HG02798 (cell line): ENCODE data around the gene PAXX.
"Not testable (repeated sequence)": the region's sequence is repeated elsewhere in the genome, so short reads cannot be mapped to it uniquely, and the experiment has no call there.

Source experiments
- ATAC-seq: cut with Tn5 transposase; IDR thresholded peaks from one replicate; pipeline ENCODE4 v1.9.1; 2021; ENCODE audit warnings: mild to moderate bottlenecking; ENCODE audit not compliant: unreplicated experiment, poor library complexity

PAXX gene

DNA sequence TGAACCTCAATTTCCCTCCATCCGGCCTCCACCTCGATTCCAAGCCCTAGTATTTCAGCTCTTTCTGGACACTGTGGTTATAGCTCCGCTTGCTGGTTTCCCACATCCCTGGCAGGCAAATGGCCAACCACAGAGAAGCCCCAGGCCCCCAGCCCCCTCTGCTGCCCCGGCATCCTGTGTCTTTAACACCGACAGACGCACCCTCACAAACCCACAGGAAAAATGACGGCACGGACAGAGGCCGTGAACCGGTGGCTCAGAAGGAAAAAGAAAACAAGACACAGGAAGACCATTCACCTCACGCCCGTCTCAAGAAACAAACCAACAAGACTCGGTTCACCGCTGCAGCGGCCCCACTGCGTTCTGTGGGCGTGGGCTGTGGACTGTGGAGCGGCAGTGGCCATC, 5.6 kb downstream of the PAXX start:
- no peak for ATAC-seq

DNA sequence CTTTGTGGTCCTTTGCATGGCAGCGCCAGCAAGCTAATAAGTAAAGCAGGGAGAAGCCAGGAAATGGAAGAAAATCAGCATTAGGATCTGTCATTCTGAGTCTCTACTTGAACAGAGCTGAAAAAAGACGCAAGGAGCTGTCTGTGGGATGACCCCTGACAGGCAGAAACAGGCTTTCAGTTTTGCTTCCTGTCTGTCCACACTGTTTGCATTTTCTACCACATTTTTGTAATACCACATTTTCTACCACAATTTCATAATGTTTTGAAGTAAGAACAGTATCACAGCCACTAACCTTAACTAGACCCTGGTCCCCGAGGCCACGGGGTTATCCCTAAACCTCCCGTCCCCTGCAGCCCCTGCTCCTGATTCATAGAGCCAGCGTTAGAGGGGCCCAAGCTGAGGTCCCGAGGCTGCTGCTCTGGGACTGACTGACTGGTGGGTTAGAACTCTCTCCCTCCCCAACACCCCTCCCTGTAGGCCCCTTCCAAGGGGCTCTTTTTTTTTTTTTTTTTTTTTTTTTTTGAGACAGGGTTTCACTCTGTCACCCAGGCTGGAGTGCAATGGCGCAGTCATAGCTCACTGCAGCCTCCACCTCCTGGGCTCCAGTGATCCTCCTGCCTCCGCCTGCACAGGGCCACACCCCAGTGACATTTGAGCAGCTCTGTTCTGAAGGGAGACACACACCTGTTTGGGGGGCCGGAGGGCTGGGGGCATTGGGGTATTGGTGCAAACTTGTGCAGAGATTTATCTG, 8.1 kb downstream of the PAXX start:
- ATAC-seq: peak; percentile 81

DNA sequence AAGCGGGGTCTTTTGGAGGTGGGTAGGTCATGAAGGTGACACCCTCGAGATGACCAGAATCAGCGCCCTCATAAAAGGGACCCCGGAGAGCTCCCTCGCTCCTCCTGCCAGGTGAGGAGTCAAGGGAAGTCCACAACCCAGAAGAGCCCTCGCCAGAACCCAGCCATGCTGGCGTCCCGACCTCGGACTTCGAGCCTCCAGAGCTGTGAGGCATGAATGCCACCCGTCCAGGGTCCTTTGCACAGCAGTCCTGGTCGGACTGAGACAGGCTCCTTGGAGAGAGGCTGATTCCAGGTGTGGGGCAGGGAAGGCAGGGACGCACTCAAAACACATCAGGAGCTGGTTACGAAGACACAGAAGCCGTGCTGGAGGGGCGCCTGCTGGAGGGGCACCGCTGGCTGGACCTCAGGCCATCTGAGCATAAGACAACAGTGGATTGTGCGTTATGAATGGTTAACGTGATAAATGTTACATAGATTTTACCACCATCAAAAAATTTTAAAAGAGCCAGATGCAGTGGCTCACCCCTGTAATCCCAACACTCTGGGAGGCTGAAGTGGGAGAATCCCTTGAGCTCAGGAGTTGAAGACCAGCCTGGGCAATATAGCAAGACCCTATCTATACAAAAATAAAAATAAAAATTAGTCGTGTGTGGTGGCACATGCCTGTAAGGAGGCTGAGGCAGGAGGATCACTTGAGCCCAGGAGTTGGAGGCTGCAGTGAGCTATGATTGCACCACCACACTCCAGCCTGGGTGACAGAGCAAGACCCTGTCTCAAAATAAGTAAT, 9.8 kb downstream of the PAXX start:
- no peak for ATAC-seq

DNA sequence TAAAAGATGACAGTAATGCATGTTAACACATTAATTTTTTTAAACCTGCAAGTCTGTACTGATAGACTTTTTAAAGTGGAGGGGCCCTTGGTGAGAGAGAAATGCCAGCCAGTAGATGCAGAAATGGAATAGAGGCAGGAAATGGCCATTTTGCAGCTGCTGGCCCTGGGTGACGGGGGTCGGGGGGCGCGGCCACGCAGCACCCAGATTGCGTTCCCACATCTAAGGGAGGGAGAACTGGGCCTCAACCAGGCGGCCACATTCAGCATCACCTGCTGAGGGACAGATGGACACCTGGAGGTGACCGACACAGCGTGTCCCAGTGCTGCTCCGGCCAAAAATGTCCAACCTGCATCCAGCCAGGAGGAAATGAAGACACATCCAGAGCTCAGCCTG, 10.4 kb downstream of the PAXX start:
- no peak for ATAC-seq

DNA sequence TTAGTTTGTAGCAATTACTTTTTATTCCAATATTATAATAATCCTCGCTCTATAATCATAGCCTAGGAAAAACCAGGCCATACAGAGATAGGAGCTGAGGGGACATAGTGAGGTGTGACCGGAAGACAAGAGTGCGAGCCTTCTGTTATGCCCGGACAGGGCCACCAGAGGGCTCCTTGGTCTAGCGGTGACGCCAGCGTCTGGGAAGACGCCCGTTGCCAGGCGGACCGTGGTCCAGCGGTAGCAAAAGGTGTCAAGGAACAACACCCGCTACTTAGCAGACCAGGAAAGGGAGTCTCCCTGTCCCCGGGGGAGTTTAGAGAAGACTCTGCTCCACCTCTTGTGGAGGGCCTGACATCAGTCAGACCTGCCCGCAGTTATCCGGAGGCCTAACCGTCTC, 12.1 kb downstream of the PAXX start:
- not testable (repeated sequence) for ATAC-seq

DNA sequence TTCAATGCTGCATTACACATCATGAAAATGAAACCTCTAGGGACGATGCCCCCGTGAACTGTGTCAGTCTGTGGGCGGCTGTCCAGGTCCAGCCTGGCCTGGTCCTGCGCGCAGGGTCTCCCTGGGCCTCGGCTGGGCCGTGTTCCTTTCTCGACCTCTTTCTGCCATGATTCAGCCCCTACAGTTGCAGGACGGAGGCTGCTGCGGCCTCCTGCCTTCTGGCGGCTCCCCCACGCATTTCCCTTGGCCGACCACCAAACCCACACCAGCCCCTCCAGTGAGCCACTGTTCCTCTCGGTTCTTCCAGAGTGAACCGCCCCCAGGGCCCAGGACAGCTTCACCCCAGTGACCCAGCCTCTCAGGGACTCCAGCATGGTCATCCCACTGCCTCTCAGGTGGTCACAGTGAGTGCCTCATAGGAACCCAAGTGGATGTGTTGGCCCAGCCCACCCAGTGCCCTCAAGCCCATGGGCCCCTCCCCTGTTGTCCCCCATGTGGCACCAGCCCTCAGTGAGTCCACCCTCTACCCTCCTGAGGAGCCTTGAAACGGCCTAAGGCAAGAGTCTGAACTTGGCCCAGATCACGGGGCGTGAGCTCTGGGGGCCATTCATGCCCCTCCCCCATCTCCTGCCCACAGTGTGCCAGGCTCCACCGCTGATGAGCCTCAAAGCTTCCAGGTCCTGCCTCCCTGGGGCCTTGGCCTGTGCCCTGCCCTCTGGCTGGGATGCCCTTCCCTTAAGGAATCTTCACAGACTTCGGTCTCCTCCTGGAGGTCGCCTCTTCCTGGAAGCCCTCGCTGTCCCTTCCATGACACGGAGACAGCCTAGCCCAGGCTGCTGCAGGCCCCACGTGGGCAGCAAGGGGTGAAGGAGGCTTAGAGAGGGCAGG, 14.1 kb downstream of the PAXX start:
- ATAC-seq: no peak

DNA sequence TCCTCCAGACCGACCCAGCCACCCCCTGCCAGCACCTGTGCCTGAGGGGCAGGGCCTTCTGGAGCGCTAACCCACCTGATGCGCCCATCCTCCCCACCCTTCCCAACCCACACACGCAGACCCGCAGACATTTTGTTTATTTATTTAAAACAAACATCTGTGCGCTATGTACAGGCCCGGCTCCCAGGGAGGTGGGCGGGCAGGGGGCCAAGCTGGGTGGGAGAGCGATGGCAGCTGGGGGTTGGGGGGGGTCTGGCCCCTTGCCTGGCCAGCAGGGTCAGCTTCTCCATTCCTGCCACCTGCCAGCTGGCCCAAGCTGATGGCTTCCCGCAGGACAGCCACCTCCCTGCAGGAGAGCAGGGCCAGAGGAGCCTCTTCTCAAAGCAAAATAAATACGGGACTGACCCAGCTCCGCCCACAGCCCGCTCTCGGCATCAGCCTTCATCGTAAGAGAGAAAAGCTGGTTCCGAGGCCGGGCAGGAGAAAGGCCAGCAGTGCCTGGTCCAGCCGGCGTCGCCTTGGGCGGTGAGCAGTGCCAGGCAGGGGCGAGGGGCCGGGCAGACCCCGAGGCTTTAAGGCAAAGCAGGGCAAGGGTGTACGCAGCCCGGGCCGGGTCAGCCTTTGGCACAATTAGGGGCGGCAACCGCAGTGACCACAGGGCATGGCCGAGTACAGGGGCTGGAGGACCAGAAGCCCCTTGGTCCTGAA, 15.0 kb downstream of the PAXX start:
- no peak for ATAC-seq

DNA sequence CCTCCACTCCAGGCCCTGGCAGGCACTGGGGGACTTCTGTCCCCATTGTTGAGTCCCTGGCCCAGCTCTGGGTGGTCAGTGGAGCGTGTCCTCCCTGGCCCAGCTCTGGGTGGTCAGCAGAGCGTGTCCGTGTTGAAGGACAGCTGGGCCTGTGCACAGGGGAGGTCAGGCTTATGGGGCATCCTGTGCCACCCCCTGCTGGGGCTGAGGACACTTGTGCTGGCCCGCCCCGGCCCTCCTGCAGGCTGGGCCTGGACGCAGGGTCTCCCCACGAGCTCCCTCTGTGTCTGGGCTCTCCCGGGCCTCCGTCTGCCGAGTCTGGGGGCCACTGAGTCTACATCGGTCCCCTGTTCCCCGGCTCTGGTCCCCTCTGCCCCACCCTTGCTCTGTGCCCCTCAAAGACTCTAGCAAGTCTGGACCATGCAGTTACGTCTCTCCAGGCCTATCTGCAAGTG, 15.6 kb downstream of the PAXX start:
- no peak for ATAC-seq

DNA sequence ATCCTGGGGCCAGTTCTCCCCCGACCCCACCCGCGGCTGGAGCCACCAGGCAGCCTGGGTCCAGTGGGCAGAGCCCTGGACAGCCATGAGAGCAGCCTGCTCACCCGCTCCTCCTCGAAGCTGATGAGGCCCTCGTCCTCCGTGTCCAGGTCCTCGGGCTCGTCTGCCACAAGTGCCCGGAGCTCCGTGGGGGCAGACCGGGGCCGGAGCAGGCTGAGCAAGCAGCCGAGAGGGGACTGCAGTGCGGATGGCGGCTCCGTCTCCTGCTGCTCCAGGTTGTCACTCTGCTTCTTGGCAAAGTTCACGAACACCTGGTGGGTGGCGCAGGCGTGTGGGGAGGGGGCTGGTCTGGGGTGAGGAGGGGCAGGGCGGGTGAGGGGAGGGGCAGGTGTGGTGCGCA, 16.1 kb downstream of the PAXX start:
- ATAC-seq: no peak

DNA sequence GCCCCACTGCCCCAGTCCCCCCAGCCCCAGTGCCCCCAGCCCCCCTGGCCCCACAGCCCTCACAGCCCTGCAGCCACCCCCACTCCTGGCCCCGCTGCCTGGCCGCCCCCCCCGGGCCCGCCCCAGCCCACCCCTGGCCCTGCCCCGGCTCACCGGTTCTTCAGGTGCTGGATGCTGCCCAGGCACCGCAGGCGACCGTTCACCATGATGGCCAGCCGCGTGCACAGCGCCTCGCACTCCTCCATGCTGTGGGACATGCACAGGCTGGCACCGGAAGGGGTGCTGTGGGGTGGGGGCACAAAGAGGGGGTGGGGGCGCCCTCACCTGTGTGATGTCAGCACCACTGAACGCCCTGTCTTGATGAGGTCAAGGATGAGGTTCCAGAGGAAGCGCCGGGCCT, 17.0 kb downstream of the PAXX start:
- no peak for ATAC-seq

DNA sequence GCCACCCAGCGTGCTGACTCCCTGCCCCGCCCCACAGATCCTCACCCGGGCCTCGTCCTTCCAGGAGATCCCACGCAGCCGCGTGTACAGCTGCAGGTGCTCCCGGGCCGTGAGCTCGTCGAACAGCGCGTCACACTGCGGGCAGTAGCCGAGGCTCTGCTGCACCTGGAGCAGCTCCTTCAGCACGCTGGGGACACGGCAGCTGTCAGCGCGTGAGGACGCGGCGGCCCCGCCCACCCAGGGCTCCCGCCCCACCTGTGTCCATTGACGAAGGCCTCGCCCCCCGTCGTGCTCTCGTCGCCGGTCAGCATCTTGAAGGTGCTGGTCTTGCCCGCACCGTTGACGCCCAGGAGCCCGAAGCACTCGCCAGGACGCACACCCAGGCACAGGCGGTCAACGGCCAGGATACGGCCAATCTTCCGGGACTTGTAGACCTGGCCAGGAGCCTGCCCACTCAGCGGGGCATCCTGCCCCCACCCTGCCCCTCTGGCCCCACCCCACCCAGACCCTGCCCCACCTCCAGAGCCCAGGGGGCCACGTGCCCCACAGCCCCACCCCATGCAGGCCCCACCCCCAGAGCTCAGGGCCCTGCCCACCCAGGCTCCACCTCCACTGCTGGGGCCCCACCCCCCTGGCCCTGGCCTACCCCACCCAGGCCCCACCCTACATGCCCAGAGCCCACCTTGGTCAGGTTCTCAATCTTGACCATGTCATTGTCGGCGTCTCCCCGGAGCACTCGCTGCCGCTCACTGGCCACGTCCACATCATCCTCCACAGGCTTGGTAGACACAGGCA, 17.9 kb downstream of the PAXX start:
- ATAC-seq: no peak

DNA sequence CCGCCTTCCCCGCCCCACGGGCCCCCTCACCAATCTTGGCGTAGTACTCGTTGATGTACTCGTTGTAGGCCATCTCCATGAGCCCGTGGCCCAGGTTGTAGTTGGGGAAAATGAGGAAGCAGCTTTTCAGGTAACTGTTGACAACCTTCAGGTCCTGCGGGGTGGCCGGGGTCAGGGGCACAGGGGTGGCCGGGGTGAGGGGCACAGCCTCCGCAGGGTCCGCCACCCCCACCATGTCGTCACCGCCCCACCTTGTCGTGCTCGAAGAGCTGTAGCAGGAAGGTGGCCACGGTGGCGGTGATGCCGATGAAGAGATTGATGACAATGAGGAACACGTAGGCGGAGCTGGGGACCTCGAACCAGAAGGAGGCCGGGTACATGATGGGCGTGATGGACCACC, 18.9 kb downstream of the PAXX start:
- no peak for ATAC-seq

DNA sequence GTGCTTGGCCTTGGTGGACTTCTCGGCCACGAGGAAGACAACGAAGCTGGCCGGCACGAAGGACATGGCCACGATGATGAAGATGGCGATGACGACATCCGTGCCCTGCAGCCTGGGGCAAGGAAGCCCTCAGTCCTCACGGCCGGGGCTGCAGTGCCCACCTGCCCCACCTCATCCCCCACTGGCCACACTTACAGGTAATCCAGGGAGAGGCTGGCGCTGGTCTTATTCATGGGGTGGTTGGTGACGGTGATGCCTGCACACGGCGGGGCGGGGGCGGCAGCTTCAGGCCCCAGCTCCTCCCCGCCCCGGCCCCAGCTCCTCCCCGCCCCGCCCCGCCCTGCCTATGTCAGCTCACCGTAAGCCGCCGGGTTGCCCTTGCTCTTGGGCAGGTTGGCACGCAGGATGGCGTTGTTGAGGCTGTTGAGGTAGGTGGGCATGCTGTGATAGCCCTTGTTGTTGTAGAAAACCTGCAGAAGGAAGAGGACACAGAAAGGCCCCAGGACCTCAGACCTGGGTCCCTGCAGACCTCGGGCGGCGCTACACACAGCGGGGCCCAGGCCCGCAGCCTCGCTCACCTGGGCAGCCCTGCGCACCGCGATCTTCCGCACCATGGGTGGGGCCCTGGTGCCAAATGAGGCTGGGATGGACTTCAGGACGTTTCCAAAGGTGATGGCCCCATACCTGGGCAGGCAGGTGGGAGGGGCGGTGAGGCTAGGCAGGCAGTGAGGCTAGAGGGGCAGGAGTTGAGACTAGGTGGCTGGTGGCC, 19.9 kb downstream of the PAXX start:
- ATAC-seq: no peak

DNA sequence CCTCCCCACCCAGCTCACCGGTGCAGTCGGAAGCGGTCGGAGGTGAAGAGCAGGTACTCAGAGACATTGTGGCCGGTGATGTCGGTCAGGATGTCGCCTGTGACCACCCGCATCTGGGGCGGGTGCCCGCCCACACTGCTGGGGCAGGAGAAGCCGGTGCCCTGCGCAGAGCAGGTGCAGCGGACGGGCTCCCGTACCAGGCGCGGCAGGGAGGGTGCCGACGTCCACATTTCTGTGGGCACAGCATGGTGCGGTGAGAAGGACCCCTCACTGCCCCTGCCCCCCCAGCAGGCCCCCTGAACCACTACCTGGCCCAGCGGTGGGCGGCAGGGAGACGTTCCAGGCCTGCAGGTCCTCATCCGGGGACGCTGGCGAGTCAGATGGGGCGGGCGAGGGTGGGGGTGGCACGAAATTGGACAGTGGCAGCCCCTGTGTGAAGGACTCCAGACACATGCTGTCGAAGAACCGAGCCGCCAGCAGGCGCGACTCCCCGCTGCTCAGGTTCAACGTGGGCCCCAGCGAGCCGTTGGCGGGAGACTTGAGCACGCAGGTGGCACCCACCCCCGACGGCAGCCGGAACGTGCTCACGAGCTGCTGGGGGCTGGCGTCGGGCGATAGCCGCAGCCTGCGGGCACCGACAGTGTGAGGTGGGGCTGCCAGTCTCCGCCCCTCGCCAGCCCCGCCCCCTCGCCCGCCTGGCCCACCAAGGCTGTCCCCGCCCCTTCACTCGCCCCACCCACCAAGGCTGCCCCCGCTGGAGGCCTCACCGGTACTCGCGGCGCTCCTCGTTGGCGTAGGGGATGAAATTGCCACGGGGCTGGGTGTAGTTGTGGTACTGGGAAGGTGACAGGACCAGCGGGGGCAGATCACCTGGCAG, 20.7 kb downstream of the PAXX start:
- ATAC-seq: no peak

DNA sequence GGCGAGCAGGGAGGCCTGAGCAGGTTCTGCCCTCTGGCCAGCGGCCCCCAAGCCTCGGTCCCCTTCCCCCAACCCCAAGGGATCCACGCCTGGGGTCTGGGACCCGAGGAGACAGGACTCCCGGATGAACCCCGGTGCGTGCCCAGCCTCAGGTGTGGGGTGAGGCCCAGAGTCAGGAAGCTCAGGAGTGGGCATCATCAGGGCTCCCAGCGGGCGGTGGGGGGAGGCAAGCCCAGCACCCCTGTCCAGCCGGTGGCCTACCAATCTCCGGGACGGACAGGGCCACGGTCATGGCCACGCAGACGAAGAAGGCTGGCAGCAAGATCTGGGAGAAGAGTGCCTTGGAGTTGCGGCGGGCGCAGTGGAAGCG, 21.3 kb downstream of the PAXX start:
- ATAC-seq: no peak

DNA sequence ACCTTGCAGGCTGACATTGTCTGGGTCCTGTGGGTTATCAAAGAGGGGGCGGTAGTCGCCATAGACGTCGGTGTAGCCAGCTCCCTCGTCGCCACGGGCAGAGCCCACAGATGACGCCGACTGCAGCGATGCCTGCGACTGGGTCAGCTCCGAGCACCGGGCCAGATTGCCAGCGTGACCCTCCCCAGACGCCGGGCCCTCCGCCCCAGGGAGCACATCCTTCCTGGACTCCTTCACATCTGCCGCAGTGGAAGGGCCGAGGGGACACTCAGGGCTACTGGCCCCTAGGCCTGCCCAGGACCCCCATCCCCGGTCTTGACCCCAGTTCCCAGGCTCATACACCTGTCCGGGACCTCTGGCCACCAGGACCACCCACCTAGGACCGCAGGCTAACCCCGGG, 21.9 kb downstream of the PAXX start:
- ATAC-seq: no peak

DNA sequence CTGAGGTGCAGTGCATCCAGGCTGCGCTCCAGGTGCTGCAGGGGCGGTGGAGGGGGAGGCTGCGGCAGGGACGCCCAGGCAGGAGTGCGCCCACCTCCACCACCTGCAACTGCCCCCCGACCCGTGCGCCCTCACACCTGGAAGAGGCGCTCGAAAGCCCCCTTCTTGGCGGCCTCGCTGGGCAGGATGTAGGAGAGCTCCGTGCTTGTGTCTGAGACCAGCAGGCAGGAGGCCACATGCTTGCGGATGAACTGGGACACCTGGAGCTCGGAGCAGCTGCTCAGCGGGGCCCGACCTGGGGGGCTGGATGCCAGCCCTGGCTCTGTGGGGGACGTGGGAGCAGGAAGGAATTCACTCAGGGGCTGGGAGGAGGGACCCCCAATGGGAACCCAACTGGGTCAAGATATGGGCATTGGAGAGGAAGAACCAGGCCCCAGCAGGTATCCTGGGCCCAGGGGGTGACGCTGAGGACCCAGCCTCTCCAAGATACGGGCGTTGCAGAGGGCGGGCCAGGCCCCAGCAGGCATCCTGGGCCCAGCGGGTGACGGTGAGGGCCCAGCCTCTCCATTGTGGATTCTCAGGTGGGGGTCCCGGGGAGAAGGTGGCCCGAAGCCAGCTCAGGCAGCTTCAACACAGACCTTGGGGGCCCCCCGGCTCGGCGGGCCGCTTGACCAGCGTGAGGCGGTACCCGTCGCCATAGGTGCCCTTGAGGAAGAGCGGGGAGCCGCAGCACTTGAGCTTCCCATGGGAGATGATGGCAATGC, 22.7 kb downstream of the PAXX start:
- ATAC-seq: no peak
